RWPE2 (cell line): Measurements from ENCODE around the gene DPYSL4.

Source experiments
- ATAC-seq: fragments of 200-7000 bp; cut with Tn5 transposase; 3 replicates; pipeline ENCODE4 v1.9.1; 2021; ENCODE audit warnings: low read depth
- DNase-seq: peaks from one replicate; pipeline ENCODE4 v3.0.0-alpha.2; 2020; ENCODE audit warnings: low spot score
- H3K27ac ChIP-seq: fragments of 450-650 bp; 2 replicates; pipeline ENCODE4 v1.5.1; 2017; ENCODE audit warnings: mild to moderate bottlenecking; ENCODE audit not compliant: poor library complexity, severe bottlenecking
- H3K27me3 ChIP-seq: fragments of 250-450 bp; sonication (Bioruptor Pico); 2 replicates; pipeline ENCODE4 v1.5.1; 2021; ENCODE audit warnings: mild to moderate bottlenecking, moderate library complexity; ENCODE audit not compliant: insufficient read depth, poor library complexity, severe bottlenecking
- H3K36me3 ChIP-seq: fragments of 250-450 bp; sonication (Bioruptor Pico); 2 replicates; pipeline ENCODE4 v1.5.1; 2020; ENCODE audit warnings: low read depth, mild to moderate bottlenecking, moderate library complexity
- H3K4me1 ChIP-seq: fragments of 250-450 bp; sonication (Bioruptor Pico); 2 replicates; pipeline ENCODE4 v1.5.1; 2021; ENCODE audit warnings: mild to moderate bottlenecking, moderate library complexity; ENCODE audit not compliant: insufficient read depth, poor library complexity, severe bottlenecking
- H3K4me3 ChIP-seq: fragments of 250-450 bp; sonication (Bioruptor Pico); 2 replicates; pipeline ENCODE4 v1.5.1; 2021; ENCODE audit warnings: mild to moderate bottlenecking, moderate library complexity; ENCODE audit not compliant: severe bottlenecking
- H3K9me3 ChIP-seq: fragments of 250-450 bp; sonication (Bioruptor Pico); 2 replicates; pipeline ENCODE4 v1.5.1; 2021; ENCODE audit warnings: mild to moderate bottlenecking, moderate library complexity; ENCODE audit not compliant: severe bottlenecking
- TF ChIP-seq, protein P1 (sequence below): fragments of 450-650 bp; IDR thresholded peaks from one replicate; pipeline ENCODE4 v1.5.1; 2017; ENCODE audit warnings: mild to moderate bottlenecking, moderate library complexity; ENCODE audit not compliant: poor library complexity, severe bottlenecking

The DPYSL4 gene

DNA sequence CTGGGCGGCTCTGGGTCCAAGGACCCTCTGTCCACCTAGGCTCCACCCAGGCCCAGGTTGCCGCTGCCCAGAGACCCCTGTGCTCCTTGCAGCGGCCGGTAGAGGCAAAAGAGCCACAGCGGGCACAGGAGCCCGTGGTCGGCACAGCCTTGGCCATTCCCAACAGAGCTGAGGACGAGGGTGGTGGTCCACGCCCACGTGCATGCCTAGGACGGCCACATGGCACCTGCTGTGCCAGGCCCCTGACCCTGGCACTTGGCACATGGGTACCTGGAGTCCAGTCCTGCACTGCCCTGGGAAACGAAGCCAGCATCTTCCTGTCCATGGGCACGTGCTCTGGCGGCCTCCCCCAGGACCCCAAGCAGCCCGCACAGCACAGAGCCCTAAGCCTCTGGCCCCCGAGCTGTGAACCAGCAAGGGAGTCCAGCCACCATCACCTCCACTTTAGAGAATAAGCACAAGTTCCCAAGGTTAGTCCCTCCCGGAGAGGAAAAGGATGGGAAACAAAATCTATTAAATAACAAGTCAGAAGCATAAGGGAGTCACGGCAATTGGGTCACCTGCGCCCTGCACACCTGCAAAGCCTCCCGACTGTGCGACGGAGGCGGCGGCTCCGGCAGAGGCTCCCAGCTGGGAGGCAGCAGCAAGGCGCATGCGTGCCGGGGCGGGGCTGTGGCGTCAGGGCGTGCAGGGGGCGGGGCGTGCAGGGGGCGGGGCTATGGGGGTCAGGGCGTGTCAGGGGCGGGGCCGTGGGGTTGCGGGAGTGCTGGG, 61.9 kb downstream of the DPYSL4 start:
- TF ChIP-seq, protein P1, sequence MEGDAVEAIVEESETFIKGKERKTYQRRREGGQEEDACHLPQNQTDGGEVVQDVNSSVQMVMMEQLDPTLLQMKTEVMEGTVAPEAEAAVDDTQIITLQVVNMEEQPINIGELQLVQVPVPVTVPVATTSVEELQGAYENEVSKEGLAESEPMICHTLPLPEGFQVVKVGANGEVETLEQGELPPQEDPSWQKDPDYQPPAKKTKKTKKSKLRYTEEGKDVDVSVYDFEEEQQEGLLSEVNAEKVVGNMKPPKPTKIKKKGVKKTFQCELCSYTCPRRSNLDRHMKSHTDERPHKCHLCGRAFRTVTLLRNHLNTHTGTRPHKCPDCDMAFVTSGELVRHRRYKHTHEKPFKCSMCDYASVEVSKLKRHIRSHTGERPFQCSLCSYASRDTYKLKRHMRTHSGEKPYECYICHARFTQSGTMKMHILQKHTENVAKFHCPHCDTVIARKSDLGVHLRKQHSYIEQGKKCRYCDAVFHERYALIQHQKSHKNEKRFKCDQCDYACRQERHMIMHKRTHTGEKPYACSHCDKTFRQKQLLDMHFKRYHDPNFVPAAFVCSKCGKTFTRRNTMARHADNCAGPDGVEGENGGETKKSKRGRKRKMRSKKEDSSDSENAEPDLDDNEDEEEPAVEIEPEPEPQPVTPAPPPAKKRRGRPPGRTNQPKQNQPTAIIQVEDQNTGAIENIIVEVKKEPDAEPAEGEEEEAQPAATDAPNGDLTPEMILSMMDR, result no peak
- Histone ChIP-seq H3K4me1 (no peaks in the 10 kb centered on the region), H3K27me3 (no peaks in the 10 kb centered on the region), H3K9me3 (no peaks in the 10 kb centered on the region), H3K36me3 (no peaks in the 10 kb centered on the region), H3K4me3 (peak overlapping the region; percentile 35), H3K27ac (no peak overlapping the region)
- ATAC-seq (peak; percentile 64), DNase-seq (no peak)

DNA sequence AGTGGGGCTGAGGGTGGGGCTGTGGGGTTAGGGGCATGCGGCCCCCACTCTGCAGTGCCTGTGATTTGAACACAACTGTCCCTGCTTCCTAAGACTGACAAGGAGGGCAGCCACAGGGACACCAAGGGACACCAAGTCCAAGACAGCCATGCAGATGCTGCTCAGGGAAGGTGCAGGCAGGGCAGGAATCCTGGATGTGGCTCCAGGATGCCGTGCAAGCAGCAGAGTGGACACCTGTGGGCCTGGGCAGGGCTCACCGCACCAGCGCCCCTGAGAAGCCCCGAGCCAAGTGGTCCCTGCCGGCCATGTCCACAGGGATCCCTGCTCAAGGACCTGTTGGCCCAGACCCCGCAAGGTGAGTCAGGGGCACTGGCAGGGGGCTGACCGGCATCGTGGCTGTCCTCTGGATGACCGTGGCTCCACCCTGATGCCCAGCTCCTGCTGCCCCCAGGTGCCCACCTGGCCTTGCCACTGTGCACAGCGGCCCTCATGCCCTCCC, 62.5 kb downstream of the DPYSL4 start:
- ATAC-seq, result peak; percentile 19
- TF ChIP-seq, protein P1, result no peak
- no peak overlapping the region for H3K4me3 ChIP-seq
- no peaks in the 10 kb centered on the region for H3K36me3 ChIP-seq
- H3K9me3 ChIP-seq, result no peaks in the 10 kb centered on the region
- no peaks in the 10 kb centered on the region for H3K27me3 ChIP-seq
- no peak for DNase-seq
- H3K27ac ChIP-seq, result no peak overlapping the region
- no peaks in the 10 kb centered on the region for H3K4me1 ChIP-seq

DNA sequence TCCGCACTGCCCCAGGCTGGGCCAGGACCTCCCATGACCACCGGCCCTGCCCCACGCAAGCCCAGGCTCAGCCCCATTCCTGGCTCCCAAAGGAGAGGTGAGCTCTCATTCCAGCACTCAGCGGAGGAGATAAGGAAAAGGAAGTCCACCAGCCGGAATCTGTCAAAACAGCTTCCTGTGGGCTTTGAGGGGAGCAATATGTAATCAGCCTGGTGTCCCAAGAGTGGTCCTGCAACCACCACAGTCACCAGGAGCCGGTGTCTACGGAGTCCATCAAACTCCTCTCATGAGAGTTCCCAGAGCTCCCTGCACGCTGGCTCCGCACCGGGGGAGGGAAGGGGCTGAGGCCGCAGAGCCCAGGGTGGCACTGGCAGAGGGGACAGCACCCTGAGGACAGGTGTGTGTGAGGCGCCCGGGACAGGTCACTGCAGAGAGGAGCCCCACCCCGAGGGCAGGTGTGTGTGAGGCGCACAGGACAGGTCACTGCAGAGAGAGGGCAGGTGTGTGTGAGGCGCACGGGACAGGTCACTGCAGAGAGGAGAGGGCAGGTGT, 63.2 kb downstream of the DPYSL4 start:
- Histone ChIP-seq H3K9me3 (no peaks in the 10 kb centered on the region), H3K27ac (no peak overlapping the region), H3K4me3 (no peak overlapping the region), H3K36me3 (no peaks in the 10 kb centered on the region), H3K27me3 (no peaks in the 10 kb centered on the region), H3K4me1 (no peaks in the 10 kb centered on the region)
- TF ChIP-seq, protein P1, result no peak
- ATAC-seq (no peak), DNase-seq (no peak)

DNA sequence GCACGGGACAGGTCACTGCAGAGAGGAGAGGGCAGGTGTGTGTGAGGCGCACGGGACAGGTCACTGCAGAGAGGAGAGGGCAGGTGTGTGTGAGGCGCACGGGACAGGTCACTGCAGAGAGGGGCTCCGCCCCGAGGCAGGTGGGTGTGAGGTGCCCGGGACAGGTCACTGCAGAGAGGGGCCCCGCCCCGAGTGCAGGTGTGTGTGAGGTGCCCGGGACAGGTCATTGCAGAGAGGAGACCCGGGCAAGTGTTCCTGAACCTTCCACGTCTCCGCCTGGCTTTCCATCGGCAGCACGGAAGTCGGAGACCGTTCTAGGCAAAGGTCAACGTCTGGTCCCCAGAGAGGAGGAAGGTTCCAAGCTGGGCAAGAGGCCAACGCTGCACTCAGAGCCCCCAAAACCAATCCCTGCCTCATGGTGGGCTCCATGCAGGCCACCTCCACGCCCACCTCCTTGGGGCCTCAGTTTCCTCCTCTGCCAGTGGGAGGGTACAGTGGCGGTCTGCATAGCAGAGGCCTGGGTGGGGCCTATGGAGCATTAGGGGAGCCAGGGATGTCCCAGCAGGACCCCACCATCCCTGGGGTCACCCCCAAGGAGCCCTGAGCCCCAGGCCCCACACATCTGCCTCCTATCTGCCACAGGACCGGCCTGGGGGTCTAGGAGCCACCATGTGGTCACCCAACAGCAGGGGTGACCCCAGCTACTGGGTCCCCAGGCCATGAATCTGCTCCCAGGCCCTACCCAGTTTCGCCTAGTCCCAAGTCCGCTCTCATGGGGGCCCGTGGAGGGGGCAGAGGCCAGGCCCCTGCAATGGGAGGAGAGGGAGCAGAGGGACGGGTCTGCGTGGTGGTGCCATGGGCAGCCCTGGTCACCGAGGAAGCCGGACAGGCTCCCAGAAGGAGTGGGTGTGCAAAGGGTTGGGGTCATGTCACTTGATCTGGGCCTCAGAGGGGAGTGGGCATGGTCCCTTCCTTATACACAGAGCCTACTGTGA, 64.0 kb downstream of the DPYSL4 start:
- Histone ChIP-seq H3K4me3 (no peak overlapping the region), H3K27ac (no peak overlapping the region), H3K36me3 (no peaks in the 10 kb centered on the region), H3K9me3 (no peaks in the 10 kb centered on the region), H3K4me1 (no peaks in the 10 kb centered on the region), H3K27me3 (no peaks in the 10 kb centered on the region)
- DNase-seq, result no peak
- TF ChIP-seq, protein P1, result no peak
- ATAC-seq, result no peak
